NCI-H82 treated with DMSO at 0.1 percent for 48 hours (cell line): ENCODE results near the gene RIMBP2.
A peak's percentile ranks its signal among the peaks of the same experiment; 100 is the strongest.

ENCODE experiments used
- DNase-seq: peaks from one replicate; lab custom pipeline; 2025; ENCODE audit not compliant: unreplicated experiment; lab: John Stamatoyannopoulos, UW

RIMBP2 gene

DNA sequence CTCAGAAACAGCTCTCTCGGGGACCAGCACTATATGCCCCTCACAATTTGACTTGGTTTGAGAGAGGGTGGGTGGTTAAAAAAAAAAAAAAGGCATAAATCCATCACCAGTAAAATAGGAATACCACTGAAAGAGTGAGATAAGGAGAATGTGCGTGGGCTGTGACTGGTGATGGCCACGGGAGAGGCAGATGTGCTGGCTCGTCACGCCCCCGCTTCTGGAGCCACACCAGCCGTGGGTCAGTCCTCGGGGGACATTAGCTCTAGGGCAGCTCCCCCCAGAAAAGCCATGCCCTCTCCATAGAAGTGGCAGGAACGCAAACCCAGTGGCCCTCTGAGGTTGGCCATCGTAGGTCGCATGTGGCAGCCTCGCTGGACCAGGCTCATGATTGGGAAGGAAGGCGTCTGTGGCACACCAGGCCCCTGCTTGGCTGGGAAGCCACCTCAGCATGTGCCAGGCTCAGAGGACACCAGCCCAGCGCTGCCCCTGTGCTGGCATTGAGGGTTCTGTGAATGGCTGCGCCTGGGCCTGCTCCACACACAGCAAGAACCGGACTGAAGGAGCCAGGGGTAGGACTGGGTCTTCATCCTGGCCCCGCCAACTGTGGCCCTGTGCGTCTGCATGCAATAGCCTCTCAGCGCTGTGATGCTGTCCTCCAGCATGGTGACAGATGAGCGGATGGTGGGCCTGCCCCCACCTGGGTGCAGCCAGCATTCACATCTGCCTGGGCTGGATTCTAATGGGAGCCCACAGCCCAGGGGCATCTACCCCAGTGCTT lies 267.9 kb downstream of the RIMBP2 start:
- no peak for DNase-seq

DNA sequence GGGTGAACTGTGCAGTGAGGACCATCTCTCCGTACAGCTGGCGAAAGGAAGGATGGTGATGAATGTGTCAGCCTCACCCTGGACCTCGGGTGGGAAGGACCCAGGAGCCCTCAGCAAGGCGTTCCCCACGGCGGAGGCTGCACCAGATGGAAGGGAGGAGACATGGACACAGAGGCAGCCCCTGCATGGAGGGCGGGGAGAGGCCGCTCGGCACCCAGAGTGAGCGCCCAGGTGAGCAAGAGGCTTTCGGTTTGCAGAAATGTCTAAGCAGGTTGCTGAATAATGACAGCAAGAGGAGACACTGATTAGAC lies 268.5 kb downstream of the RIMBP2 start:
- no peak for DNase-seq

DNA sequence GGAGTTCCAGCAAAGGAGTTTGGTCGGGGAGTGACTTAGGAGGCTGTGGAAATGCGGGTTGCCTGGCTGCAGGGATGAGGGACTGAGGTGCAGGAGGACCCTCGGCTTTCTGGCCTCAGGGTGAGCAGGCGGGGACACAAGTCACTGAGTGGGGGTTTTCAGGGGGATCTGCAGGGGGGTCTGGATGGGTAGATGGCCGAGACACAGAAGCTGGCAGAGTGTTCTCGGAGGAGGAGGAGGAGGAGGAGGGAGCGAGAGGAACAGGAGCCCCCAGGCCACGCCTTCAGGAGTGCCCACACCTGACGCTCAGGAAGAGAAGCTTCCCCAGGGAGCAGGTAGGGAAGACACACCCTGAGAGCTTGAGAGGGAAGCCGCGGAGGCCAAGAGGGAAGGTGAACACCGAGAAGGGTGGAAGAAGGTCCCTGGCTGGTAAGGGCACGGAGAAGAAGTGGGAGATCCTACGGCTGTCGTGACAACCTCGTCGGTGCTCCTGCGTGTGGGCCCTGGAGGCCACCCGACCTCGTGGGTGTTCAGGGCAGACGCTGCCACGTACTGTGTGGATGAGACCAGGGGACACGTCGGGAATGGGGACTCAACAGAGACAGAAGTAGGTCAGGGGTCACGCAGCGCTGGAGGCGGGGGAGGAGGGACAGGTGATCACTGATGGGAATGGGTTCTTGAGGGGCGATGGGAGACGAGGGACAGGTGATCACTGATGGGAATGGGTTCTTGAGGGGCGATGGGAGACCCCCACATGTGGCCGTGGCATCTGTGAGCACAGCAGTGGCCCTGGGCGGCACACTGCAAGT lies 269.0 kb downstream of the RIMBP2 start:
- no peak for DNase-seq

DNA sequence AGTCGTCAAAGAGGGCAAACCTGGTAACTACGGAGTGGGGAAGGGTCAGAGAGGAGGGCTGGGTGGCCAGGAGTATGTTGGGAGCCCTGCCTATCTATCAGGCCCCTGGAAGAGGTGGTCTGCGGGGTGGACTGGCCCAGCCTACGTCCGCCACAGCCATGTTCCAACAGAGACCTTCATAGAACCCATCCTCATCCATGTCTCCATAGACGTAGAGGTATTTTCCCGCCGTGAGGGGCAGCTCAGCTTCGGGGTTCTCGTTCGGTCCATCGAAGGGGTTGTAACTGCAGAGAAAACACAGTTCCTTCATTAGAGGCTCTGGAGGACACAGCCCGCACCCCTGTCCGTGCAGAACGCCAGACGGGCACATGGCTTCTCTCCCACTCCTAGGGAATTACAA lies 271.1 kb downstream of the RIMBP2 start:
- DNase-seq: no peak

DNA sequence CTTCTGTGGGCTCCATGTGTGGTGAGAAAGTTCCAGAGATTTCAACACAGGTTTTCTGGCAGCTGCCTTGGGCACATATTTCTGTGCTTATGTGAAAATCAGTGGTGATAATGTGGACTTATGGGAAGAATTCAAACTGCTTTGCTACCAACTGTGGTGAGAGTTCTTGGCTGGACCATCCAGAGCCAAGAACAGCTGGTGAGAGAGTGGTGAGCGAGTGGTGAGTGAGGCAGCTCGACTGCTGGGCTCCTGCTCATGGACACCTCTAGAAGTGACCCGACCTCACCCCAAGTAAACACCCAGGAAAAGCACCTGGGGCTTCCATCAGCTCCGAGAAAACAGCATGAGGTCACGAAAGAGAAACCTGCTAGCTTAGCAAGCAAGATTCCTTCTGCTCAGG lies 272.0 kb downstream of the RIMBP2 start:
- no peak for DNase-seq

GRCh38 chr12:130441771-130442760 lies 274.0 kb downstream of the RIMBP2 start:
- DNase-seq: no peak

DNA sequence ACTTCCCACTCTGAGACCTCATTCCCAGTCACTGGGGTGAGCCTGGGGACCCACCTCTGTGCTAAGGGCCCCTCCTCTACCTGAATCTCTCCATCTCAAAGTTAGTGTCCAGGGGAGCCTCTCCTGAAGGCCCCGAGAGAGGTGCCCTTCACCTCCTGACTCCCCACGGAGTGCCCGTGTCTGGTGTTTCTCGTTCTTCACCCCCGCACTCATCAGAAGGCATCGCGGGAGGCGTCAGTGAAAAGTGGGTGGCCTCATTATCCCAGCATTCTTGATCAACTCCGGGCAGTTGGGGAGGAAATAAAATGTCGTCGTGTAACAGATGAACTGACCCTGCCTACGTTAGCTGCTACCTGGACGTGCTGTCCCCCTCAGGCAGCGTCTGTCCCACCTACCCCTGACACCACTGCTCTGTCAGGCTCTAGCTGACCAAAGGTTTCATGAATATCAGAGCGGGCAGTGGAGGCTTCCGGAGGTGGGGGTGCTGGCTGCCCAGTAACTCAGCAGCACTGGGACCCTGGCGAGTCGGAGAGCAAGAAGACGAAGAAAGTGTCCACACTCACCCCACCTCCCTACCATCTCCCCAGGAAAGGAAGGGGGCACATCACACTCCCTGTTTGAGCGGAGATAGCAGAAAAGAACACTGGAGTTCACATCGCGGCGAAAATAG lies 275.6 kb downstream of the RIMBP2 start:
- DNase-seq: no peak

- DNase-seq: no peak
These were observed 276.8 kb downstream of the RIMBP2 start for GRCh38 chr12:130439250-130439649.

DNA sequence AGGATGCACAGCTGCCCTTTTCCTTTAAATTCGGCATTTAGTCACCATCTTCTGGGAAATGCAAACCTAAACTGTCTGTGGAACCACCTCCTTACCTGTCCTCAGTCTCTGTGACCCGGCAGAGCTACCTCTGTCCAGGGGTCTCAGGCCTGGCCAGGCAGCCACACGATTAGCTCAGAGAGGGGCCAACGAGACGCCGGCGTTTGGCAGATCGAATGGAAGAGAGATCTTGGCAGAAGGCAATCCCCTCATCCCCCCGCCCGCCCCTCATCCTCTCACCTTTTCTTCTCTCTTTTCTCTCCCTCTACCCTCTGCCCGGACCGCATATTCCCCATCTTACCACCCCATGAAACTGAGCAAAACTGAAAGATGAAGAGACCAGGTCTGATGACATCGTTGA lies 277.4 kb downstream of the RIMBP2 start:
- DNase-seq: no peak

- DNase-seq: no peak
These were observed 277.9 kb downstream of the RIMBP2 start for GRCh38 chr12:130438243-130438620.

- DNase-seq: no peak
These were observed 278.4 kb downstream of the RIMBP2 start for GRCh38 chr12:130437555-130438242.

GRCh38 chr12:130436741-130437501 lies 279.2 kb downstream of the RIMBP2 start:
- no peak for DNase-seq

DNA sequence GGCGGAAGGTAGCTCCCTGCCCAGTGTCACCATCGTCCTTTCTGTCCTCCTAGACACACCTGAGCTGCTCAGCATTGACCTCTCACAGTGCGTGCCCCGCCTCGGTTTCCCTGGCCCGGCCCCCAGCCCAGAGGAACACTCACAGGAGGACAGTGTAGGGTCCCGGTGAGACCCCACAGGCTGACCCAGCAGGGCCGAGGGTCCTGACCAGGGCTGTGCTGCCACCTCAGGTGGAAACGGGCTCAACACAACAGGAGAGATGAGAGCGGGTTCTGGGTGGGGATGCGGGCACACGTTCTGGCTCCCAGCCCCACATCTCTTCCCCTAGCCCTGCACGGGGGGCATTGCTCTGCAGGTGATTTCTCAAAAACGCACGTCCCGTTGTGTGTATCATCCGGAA lies 280.3 kb downstream of the RIMBP2 start:
- no peak for DNase-seq

- no peak for DNase-seq
These were observed 280.8 kb downstream of the RIMBP2 start for GRCh38 chr12:130435331-130435730.

- DNase-seq: no peak
These were observed 281.5 kb downstream of the RIMBP2 start for GRCh38 chr12:130434560-130434959.

- DNase-seq: no peak
These were observed 282.3 kb downstream of the RIMBP2 start for GRCh38 chr12:130433834-130434233.

DNA sequence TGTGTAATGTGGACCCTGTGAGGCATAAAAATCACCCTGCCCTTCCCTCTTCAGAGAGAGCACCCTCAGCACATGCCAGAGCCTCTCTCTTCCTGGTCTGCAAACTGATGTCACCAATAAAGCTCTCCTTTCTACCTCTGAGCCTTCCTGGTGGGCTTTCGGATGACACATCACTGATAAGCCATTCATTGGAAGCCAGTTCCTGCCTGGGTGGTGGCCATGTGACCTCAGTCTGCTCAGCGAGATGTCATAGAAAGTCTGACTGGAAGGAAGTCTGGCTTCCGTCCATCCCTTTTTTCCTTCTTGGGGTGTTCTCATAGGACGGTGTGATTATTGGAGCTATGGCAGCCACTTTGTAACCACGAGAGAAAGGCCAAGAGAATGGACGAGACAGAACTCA lies 282.7 kb downstream of the RIMBP2 start:
- DNase-seq: no peak

DNA sequence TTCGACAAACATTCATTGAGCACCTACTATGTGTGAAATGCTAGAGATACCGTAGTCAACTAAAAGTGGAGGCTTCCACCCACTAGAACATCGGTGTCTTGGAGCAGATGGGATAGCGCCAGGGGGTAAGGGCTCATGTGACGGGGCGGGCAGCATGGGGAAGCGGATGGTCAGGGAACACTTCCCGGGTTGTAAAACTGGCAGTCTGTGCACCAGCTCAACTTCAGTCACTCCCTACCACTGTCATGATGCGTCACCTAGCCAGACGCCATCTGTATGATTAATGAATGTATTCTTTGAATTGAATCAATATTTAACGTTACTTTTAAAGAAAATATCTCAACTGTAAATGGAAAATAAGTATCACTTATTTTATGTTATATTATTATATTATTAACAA lies 284.9 kb downstream of the RIMBP2 start:
- DNase-seq: no peak

DNA sequence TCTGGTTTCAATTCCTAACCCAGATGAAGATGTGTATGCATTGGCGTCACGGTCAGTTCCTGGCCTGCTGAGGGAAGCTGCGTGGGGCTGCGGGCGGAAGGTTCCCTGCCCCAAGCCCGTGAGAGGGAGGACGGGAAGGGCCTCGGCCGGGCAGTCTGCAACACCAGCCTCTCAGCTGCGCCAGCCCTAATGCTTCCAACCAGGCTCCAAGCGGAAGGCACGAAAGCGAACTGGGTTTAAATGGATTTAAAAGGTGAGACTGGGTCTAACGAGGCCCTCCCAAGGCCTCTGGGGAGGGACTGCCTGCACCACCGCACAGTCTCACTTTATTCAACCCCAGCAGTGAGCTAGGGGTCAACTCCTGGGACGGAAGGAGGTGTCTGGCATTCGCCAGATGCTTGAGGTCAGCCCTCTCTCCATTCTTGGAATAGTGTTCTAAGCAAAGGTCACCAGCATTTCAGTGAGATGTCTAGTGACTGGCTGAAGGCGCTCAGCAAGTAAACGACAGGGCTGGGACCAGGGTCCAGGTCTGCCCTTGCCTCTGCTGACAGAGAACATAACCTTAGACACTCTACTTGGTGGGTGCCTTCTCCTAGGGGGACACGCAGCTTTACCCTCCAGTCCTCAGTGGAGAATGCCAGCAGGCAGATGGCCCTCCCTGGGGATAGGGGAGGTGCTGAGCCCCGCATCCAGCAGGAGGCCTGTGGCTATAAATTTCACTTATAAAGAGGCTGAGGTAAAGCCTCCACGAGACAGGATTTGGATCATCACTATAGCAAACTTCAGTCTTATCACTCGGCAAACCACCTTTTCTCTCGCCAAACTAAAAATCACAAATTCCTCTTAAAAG lies 286.2 kb downstream of the RIMBP2 start:
- peak; percentile 1 for DNase-seq
